GM15510 (cell line): ENCODE data around the gene ZNF438.

Experiments
- POLR2A ChIP-seq: IDR thresholded peaks from 3 replicates; pipeline ENCODE4 v1.6.1; 2011; ENCODE audit warnings: borderline replicate concordance; ENCODE audit not compliant: insufficient read length; ENCODE audit errors: extremely low read depth

Gene ZNF438

GRCh38 chr10:31031205-31031557 is 484 bp downstream of the ZNF438 start:
- TF ChIP-seq POLR2A = no peak

GRCh38 chr10:31030800-31031199 is 865 bp downstream of the ZNF438 start:
- no peak for TF ChIP-seq POLR2A

GRCh38 chr10:31030260-31030659 is 1.4 kb downstream of the ZNF438 start:
- no peak for TF ChIP-seq POLR2A

GRCh38 chr10:31028081-31028480 is 3.6 kb downstream of the ZNF438 start:
- TF ChIP-seq POLR2A = no peak

GRCh38 chr10:31025142-31025541 is 6.5 kb downstream of the ZNF438 start:
- TF ChIP-seq POLR2A = no peak

- no peak for TF ChIP-seq POLR2A
Measured at GRCh38 chr10:31023558-31023957, 8.1 kb downstream of the ZNF438 start.

GRCh38 chr10:31020209-31020608 is 11.5 kb downstream of the ZNF438 start:
- TF ChIP-seq POLR2A = no peak

GRCh38 chr10:31018962-31019361 is 12.7 kb downstream of the ZNF438 start:
- no peak for TF ChIP-seq POLR2A

GRCh38 chr10:31018356-31018750 is 13.3 kb downstream of the ZNF438 start:
- TF ChIP-seq POLR2A = no peak

- TF ChIP-seq POLR2A = no peak
Measured at GRCh38 chr10:31017534-31018355, 13.9 kb downstream of the ZNF438 start.

GRCh38 chr10:31014161-31014875 is 17.3 kb downstream of the ZNF438 start:
- TF ChIP-seq POLR2A = no peak

GRCh38 chr10:31013331-31013730 is 18.3 kb downstream of the ZNF438 start:
- no peak for TF ChIP-seq POLR2A

- no peak for TF ChIP-seq POLR2A
Measured at GRCh38 chr10:31011665-31012022, 20.0 kb downstream of the ZNF438 start.

GRCh38 chr10:31011017-31011664 is 20.5 kb downstream of the ZNF438 start:
- TF ChIP-seq POLR2A = no peak

- TF ChIP-seq POLR2A = no peak
Measured at GRCh38 chr10:31010062-31010461, 21.6 kb downstream of the ZNF438 start.

- TF ChIP-seq POLR2A = no peak
Measured at GRCh38 chr10:31005895-31006294, 25.8 kb downstream of the ZNF438 start.

GRCh38 chr10:31004611-31005193 is 27.0 kb downstream of the ZNF438 start:
- TF ChIP-seq POLR2A = no peak
